IMR-90 (cell line): ENCODE results near the gene KAT6B. TPM values are rescaled to one million over a fixed set of nuclear protein-coding genes. Genes with fewer than 3 reads are reported as not detected.

Experiments used
- ATAC-seq: fragments of 200-7000 bp; cut with Tn5 transposase; 2 replicates; pipeline ENCODE4 v1.9.1; 2020; ENCODE audit warnings: low read depth, mild to moderate bottlenecking, moderate library complexity
- BruUV-seq: library from RNA; stranded (reverse); fragments of 400-500 nt; replicated peaks from 2 replicates; lab custom pipeline; 2021; lab: Mats Ljungman, UMichigan
- CTCF ChIA-PET: fragments of 300-600 bp; formaldehyde crosslinking; extraction: SDS; loops from one replicate; lab custom pipeline; 2021; ENCODE audit warnings: antibody characterized with exemption; lab: Yijun Ruan, JAX
- POLR2A ChIA-PET: fragments of 300-600 bp; sonication (Branson Sonifier 250); formaldehyde crosslinking; loops from one replicate; lab custom pipeline; 2022; ENCODE audit warnings: antibody characterized with exemption; ENCODE audit not compliant: unreplicated experiment; lab: Charles Lee
- DNase-seq: peaks from one replicate; pipeline ENCODE4 v3.0.0; 2013
- H2AFZ ChIP-seq: replicated peaks from 2 replicates; pipeline ENCODE3; 2013; ENCODE audit warnings: low read length, mild to moderate bottlenecking; ENCODE audit not compliant: poor library complexity
- H2AK5ac ChIP-seq: 2 replicates; pipeline ENCODE4 v1.6.1; 2013; ENCODE audit warnings: low read depth, low read length, inconsistent platforms
- H2AK9ac ChIP-seq: replicated peaks from 2 replicates; pipeline ENCODE3; 2013; ENCODE audit warnings: mild to moderate bottlenecking, low read depth, low read length, moderate library complexity; ENCODE audit not compliant: poor library complexity
- H2BK120ac ChIP-seq: 2 replicates; pipeline ENCODE4 v1.6.1; 2013; ENCODE audit warnings: low read depth, low read length, inconsistent platforms
- H2BK15ac ChIP-seq: 3 replicates; pipeline ENCODE4 v1.6.1; 2013; ENCODE audit warnings: low read depth, low read length, inconsistent platforms
- H2BK20ac ChIP-seq: 2 replicates; pipeline ENCODE4 v1.6.1; 2013; ENCODE audit warnings: low read depth, mild to moderate bottlenecking, inconsistent platforms, low read length, moderate library complexity
- H2BK5ac ChIP-seq: 2 replicates; pipeline ENCODE4 v1.6.1; 2013; ENCODE audit warnings: mild to moderate bottlenecking, low read depth, low read length, inconsistent platforms; ENCODE audit not compliant: poor library complexity, severe bottlenecking
- H3K14ac ChIP-seq: replicated peaks from 2 replicates; pipeline ENCODE4 v1.6.1; 2013; ENCODE audit warnings: low read depth, low read length, inconsistent platforms
- H3K18ac ChIP-seq: 2 replicates; pipeline ENCODE4 v1.6.1; 2013; ENCODE audit warnings: low read depth, low read length, control low read depth
- H3K23ac ChIP-seq: 2 replicates; pipeline ENCODE4 v1.6.1; 2013; ENCODE audit warnings: low read depth, low read length, inconsistent platforms
- H3K27ac ChIP-seq: 2 replicates; pipeline ENCODE4 v1.5.1; 2013; ENCODE audit warnings: mild to moderate bottlenecking, control low read depth, low read length; ENCODE audit not compliant: insufficient read depth
- H3K27me3 ChIP-seq: 2 replicates; pipeline ENCODE4 v1.6.1; 2013; ENCODE audit warnings: low read length; ENCODE audit not compliant: control insufficient read depth, insufficient read depth
- H3K36me3 ChIP-seq: 2 replicates; pipeline ENCODE4 v1.6.1; 2013; ENCODE audit warnings: low read length, mixed read lengths; ENCODE audit not compliant: control insufficient read depth, insufficient read depth
- H3K4ac ChIP-seq: 2 replicates; pipeline ENCODE4 v1.6.1; 2013; ENCODE audit warnings: low read depth, low read length, inconsistent platforms
- H3K4me1 ChIP-seq: 2 replicates; pipeline ENCODE4 v1.6.1; 2013; ENCODE audit warnings: low read length, mixed read lengths; ENCODE audit not compliant: control insufficient read depth, insufficient read depth
- H3K4me2 ChIP-seq: 2 replicates; pipeline ENCODE4 v1.6.1; 2013; ENCODE audit warnings: low read depth, mild to moderate bottlenecking, control low read depth, low read length, moderate library complexity
- H3K4me3 ChIP-seq: 2 replicates; pipeline ENCODE4 v1.5.1; 2013; ENCODE audit warnings: low read depth, mild to moderate bottlenecking, control low read depth, low read length, moderate library complexity; ENCODE audit not compliant: insufficient read depth
- H3K56ac ChIP-seq: 2 replicates; pipeline ENCODE4 v1.6.1; 2013; ENCODE audit warnings: low read length, inconsistent platforms; ENCODE audit not compliant: insufficient read depth; ENCODE audit errors: extremely low read depth
- H3K79me1 ChIP-seq, 2 experiments: 2 replicates each; pipeline ENCODE4 v1.6.1; 2013; ENCODE audit warnings: low read length in 2 of 2, inconsistent platforms in 1 of 2, low read depth in 1 of 2
- H3K9ac ChIP-seq: 2 replicates; pipeline ENCODE4 v1.6.1; 2013; ENCODE audit warnings: low read depth, low read length, control low read depth
- H3K9me1 ChIP-seq: 2 replicates; pipeline ENCODE4 v1.6.1; 2013; ENCODE audit warnings: low read length, inconsistent platforms; ENCODE audit not compliant: insufficient read depth
- H3K9me3 ChIP-seq: 2 replicates; pipeline ENCODE4 v1.6.1; 2013; ENCODE audit warnings: low read length; ENCODE audit not compliant: control insufficient read depth, insufficient read depth
- H4K20me1 ChIP-seq: 2 replicates; pipeline ENCODE4 v1.6.1; 2013; ENCODE audit warnings: low read length, inconsistent platforms; ENCODE audit not compliant: insufficient read depth
- H4K5ac ChIP-seq: 2 replicates; pipeline ENCODE4 v1.6.1; 2013; ENCODE audit warnings: mild to moderate bottlenecking, low read depth, low read length, control low read depth
- H4K8ac ChIP-seq, 2 experiments: 2 replicates each; pipeline ENCODE4 v1.6.1; 2013; ENCODE audit warnings: low read depth in 2 of 2, low read length in 2 of 2, control low read depth in 1 of 2, inconsistent platforms in 1 of 2
- H4K91ac ChIP-seq: 2 replicates; pipeline ENCODE4 v1.6.1; 2013; ENCODE audit warnings: low read depth, low read length, inconsistent platforms; ENCODE audit not compliant: insufficient read depth
- CEBPB ChIP-seq: IDR thresholded peaks from 2 replicates; pipeline ENCODE4 v1.6.1; 2012; ENCODE audit warnings: low read depth, low read length, improper control_type of control experiment
- CHD1 ChIP-seq: IDR thresholded peaks from 2 replicates; pipeline ENCODE4 v1.6.1; 2012; ENCODE audit warnings: low read depth, low read length, improper control_type of control experiment
- FOS ChIP-seq: fragments of 150-350 bp; IDR thresholded peaks from 2 replicates; pipeline ENCODE4 v1.6.1; 2016; ENCODE audit warnings: low read depth, low read length
- MAFK ChIP-seq: IDR thresholded peaks from 2 replicates; pipeline ENCODE4 v1.6.1; 2012; ENCODE audit warnings: low read depth, low read length, improper control_type of control experiment
- MAZ ChIP-seq: IDR thresholded peaks from 2 replicates; pipeline ENCODE4 v1.6.1; 2012; ENCODE audit warnings: low read depth, mild to moderate bottlenecking, low read length, improper control_type of control experiment, moderate library complexity, borderline replicate concordance
- MXI1 ChIP-seq: IDR thresholded peaks from 2 replicates; pipeline ENCODE4 v1.6.1; 2012; ENCODE audit warnings: low read depth, mild to moderate bottlenecking, low read length, moderate library complexity, borderline replicate concordance
- NFE2L2 ChIP-seq: fragments of 150-350 bp; IDR thresholded peaks from 2 replicates; pipeline ENCODE4 v1.6.1; 2016; ENCODE audit warnings: low read depth, mild to moderate bottlenecking, low read length
- POLR2A ChIP-seq: IDR thresholded peaks from 2 replicates; pipeline ENCODE4 v1.6.1; 2012; ENCODE audit warnings: mild to moderate bottlenecking, low read depth, low read length
- RAD21 ChIP-seq: IDR thresholded peaks from 2 replicates; pipeline ENCODE4 v1.6.1; 2012; ENCODE audit warnings: low read length, improper control_type of control experiment
- RCOR1 ChIP-seq: IDR thresholded peaks from 2 replicates; pipeline ENCODE4 v1.6.1; 2012; ENCODE audit warnings: mild to moderate bottlenecking, low read length, improper control_type of control experiment; ENCODE audit not compliant: insufficient replicate concordance
- RFX5 ChIP-seq: IDR thresholded peaks from 2 replicates; pipeline ENCODE4 v1.8.0; 2012; ENCODE audit warnings: low read depth, mild to moderate bottlenecking, low read length, moderate library complexity
- SMC3 ChIP-seq: fragments of 150-350 bp; IDR thresholded peaks from 2 replicates; pipeline ENCODE4 v1.6.1; 2016; ENCODE audit warnings: low read depth, mild to moderate bottlenecking, antibody characterized with exemption, low read length, moderate library complexity
- WGBS, 2 experiments: methylation state at CpG; one replicate each; pipeline versions ENCODE4 v1.1.5 to v1.1.7; 2013; ENCODE audit warnings: missing lambda C conversion rate in 2 of 2; ENCODE audit not compliant: insufficient read length in 1 of 2; ENCODE audit errors: extremely low coverage in 2 of 2; 5-methylcytosine and 5-hydroxymethylcytosine counted together
- dilution Hi-C: fragments of 300-500 bp; cut with HindIII; formaldehyde crosslinking; loops from one replicate; pipeline ENCODE4 v1.14.3; 2018; ENCODE audit warnings: low sequenced_read_pairs; ENCODE audit not compliant: unreplicated experiment
- in situ Hi-C: fragments of 300-500 bp; cut with MboI; formaldehyde crosslinking; loops from 3 replicates; pipeline ENCODE4 v1.14.3; 2019; ENCODE audit warnings: low sequenced_read_pairs, inconsistent platforms, mixed read lengths
- intact Hi-C: fragments of 100-400 bp; cut with micrococcal nuclease; formaldehyde crosslinking; loops from 2 replicates; pipeline ENCODE4 v1.10.0; 2022
- polyA plus RNA-seq, 3 experiments: library from polyadenylated mRNA; depleted of rRNA; stranded (reverse); fragments of >200 nt; gene quantifications; 2 replicates each; pipeline ENCODE4 v1.2.3, GENCODE V29; 2012; ENCODE audit warnings: low replicate concordance in 1 of 3
- total RNA-seq: library from RNA; depleted of rRNA; stranded (reverse); fragments of >200 nt; gene quantifications from 2 replicates; pipeline ENCODE4 v1.2.3, GENCODE V29; 2012
- TF ChIP-seq, protein P1 (sequence below): conservative IDR thresholded peaks from 2 replicates; pipeline ENCODE4 v1.5.1; 2012; ENCODE audit warnings: mild to moderate bottlenecking, low read depth, low read length, improper control_type of control experiment
- TF ChIP-seq, protein P2 (sequence below): fragments of 150-350 bp; IDR thresholded peaks from 2 replicates; pipeline ENCODE4 v1.6.1; 2016; ENCODE audit warnings: low read depth, mild to moderate bottlenecking, low read length, moderate library complexity, borderline replicate concordance
- TF ChIP-seq, protein P3 (sequence below): fragments of 150-350 bp; IDR thresholded peaks from 2 replicates; pipeline ENCODE4 v1.6.1; 2017; ENCODE audit warnings: mild to moderate bottlenecking, antibody characterized with exemption, low read length, low read depth

KAT6B gene
- total and polyA plus RNA-seq, 2 of the 4 experiments (the other 2 are of a cell fraction): 8.8 to 28.1 TPM

DNA sequence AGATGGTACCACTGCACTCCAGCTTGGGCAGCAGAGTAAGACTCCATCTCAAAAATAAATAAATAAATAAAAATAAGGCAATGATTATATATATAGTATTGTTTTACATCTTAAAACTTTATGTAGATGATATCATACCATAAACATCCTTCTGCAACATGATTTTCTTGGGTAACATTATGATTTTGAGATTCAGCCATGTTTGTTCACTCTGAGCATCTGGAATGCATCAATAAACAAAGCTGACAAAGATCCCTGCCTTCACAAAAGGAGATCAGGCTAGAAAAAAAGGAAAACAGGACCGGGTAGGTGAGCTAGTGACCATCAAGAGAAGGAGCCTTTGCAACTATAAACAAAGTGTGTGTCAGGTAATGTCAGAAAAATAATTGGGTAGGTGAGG is 31.9 kb upstream of the KAT6B start:
- Histone ChIP-seq H3K4me1 (no peaks in the 10 kb centered on the region), H3K4ac (no peak overlapping the region), H3K56ac (no peak overlapping the region), H3K9me3 (no peaks in the 10 kb centered on the region), H3K4me2 (no peak overlapping the region), H4K91ac (no peak overlapping the region), H3K79me1 (no peaks in the 10 kb centered on the region), H2AFZ (peak overlapping the region; percentile 33), H2BK15ac (no peak overlapping the region), H3K27me3 (no peaks in the 10 kb centered on the region), H3K9ac (no peak overlapping the region), H3K36me3 (no peaks in the 10 kb centered on the region), H2BK20ac (no peak overlapping the region), H3K4me3 (no peak overlapping the region), H3K18ac (no peak overlapping the region), H4K20me1 (no peaks in the 10 kb centered on the region), H3K14ac (no peak overlapping the region), H2BK5ac (no peak overlapping the region), H4K8ac (0 out of 4 replicates have a peak overlapping the region, but pooled peaks of 1 of the 2 experiments have one; percentile 25), H2BK120ac (no peak overlapping the region), H2AK9ac (no peak overlapping the region), H4K5ac (no peak overlapping the region), H2AK5ac (no peak overlapping the region), H3K27ac (no peak overlapping the region), H3K23ac (no peak overlapping the region), H3K9me1 (no peaks in the 10 kb centered on the region)
- no peak for TF ChIP-seq RAD21
- no peak for TF ChIP-seq MXI1
- TF ChIP-seq, protein P1, sequence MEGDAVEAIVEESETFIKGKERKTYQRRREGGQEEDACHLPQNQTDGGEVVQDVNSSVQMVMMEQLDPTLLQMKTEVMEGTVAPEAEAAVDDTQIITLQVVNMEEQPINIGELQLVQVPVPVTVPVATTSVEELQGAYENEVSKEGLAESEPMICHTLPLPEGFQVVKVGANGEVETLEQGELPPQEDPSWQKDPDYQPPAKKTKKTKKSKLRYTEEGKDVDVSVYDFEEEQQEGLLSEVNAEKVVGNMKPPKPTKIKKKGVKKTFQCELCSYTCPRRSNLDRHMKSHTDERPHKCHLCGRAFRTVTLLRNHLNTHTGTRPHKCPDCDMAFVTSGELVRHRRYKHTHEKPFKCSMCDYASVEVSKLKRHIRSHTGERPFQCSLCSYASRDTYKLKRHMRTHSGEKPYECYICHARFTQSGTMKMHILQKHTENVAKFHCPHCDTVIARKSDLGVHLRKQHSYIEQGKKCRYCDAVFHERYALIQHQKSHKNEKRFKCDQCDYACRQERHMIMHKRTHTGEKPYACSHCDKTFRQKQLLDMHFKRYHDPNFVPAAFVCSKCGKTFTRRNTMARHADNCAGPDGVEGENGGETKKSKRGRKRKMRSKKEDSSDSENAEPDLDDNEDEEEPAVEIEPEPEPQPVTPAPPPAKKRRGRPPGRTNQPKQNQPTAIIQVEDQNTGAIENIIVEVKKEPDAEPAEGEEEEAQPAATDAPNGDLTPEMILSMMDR: no peak
- TF ChIP-seq RFX5: no peak
- TF ChIP-seq, protein P2, sequence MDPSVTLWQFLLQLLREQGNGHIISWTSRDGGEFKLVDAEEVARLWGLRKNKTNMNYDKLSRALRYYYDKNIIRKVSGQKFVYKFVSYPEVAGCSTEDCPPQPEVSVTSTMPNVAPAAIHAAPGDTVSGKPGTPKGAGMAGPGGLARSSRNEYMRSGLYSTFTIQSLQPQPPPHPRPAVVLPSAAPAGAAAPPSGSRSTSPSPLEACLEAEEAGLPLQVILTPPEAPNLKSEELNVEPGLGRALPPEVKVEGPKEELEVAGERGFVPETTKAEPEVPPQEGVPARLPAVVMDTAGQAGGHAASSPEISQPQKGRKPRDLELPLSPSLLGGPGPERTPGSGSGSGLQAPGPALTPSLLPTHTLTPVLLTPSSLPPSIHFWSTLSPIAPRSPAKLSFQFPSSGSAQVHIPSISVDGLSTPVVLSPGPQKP: no peak
- TF ChIP-seq CEBPB: no peak
- no peak for TF ChIP-seq NFE2L2
- TF ChIP-seq CHD1: no peak
- no peak for TF ChIP-seq RCOR1
- TF ChIP-seq, protein P3, sequence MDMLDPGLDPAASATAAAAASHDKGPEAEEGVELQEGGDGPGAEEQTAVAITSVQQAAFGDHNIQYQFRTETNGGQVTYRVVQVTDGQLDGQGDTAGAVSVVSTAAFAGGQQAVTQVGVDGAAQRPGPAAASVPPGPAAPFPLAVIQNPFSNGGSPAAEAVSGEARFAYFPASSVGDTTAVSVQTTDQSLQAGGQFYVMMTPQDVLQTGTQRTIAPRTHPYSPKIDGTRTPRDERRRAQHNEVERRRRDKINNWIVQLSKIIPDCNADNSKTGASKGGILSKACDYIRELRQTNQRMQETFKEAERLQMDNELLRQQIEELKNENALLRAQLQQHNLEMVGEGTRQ: no peak
- no peak for TF ChIP-seq POLR2A
- TF ChIP-seq MAFK: no peak
- no peak for TF ChIP-seq FOS
- no peak for TF ChIP-seq SMC3
- TF ChIP-seq MAZ: no peak
- ATAC-seq: no peak
- ChIA-PET POLR2A (interaction anchor here (0.6 kb wide), 1 partner anchor 30 kb away, joined by 11 read pairs; no protein-coding TSS in a partner anchor), CTCF (no interaction called here)
- intact Hi-C loops (no loop called here), dilution Hi-C loops (no loop called here), in situ Hi-C loops (no loop called here)
- WGBS, 2 experiments: no CpG with 5 or more reads among the region's 1 CpG
- DNase-seq: no peak
- no TSS peak for BruUV-seq
